Neural progenitor cell (in vitro differentiated cells): ENCODE results near the gene PROM2.

Source experiments
- CTCF ChIP-seq: fragments of 200-600 bp; sonication (generic); IDR thresholded peaks from 2 replicates; pipeline ENCODE4 v1.5.1; 2017; ENCODE audit warnings: antibody characterized with exemption, mild to moderate bottlenecking
- EZH2 ChIP-seq: fragments of 200-600 bp; sonication (generic); IDR thresholded peaks from 2 replicates; pipeline ENCODE4 v1.6.1; 2017; ENCODE audit warnings: antibody characterized with exemption, mild to moderate bottlenecking, moderate library complexity
- EZH2phosphoT487 ChIP-seq: fragments of 200-600 bp; sonication (generic); IDR thresholded peaks from 2 replicates; pipeline ENCODE4 v1.6.1; 2017; ENCODE audit warnings: antibody characterized with exemption

- no peak for TF ChIP-seq CTCF
- no peak for TF ChIP-seq EZH2phosphoT487
- no peak for TF ChIP-seq EZH2
These were observed 5.1 kb upstream of the PROM2 start for GRCh38 chr2:95269036-95269680.
